NOMO-1 treated with dmso at 0.1 percent for 144 hours (cell line): ENCODE results near the gene MRGPRG.
"Not testable (repeated sequence)": the region's sequence is repeated elsewhere in the genome, so short reads cannot be mapped to it uniquely, and the experiment has no call there.

Experiments used
- DNase-seq: peaks from one replicate; lab custom pipeline; 2025; ENCODE audit not compliant: unreplicated experiment; lab: John Stamatoyannopoulos, UW

The MRGPRG gene

DNA sequence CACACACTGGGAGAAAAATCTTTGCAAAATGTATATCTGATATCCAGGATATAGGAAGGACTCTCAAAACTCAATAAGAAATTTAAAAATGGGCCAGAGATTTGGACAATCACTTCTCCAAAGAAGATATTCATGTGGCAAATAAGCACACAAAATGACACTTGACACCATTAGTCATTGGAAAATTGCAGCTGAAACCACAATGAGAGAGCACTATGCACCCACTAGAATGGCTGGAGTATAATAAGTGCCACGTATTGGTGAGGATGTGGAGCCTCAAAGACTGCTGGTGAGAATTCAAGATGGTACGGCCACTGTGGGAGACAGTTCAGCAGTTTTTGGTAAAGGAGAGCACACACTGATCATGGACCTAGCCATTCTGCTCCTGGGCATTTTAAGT is 40.7 kb downstream of the MRGPRG start:
- no peak for DNase-seq

GRCh38 chr11:3176487-3176886 is 42.1 kb downstream of the MRGPRG start:
- no peak for DNase-seq

GRCh38 chr11:3175194-3175593 is 43.4 kb downstream of the MRGPRG start:
- DNase-seq = no peak

- no peak for DNase-seq
Measured at GRCh38 chr11:3174387-3174786, 44.2 kb downstream of the MRGPRG start.

- no peak for DNase-seq
Measured at GRCh38 chr11:3173795-3174194, 44.8 kb downstream of the MRGPRG start.

- DNase-seq = no peak
Measured at GRCh38 chr11:3171931-3172560, 46.6 kb downstream of the MRGPRG start.

- DNase-seq = no peak
Measured at GRCh38 chr11:3170756-3171650, 47.6 kb downstream of the MRGPRG start.

DNA sequence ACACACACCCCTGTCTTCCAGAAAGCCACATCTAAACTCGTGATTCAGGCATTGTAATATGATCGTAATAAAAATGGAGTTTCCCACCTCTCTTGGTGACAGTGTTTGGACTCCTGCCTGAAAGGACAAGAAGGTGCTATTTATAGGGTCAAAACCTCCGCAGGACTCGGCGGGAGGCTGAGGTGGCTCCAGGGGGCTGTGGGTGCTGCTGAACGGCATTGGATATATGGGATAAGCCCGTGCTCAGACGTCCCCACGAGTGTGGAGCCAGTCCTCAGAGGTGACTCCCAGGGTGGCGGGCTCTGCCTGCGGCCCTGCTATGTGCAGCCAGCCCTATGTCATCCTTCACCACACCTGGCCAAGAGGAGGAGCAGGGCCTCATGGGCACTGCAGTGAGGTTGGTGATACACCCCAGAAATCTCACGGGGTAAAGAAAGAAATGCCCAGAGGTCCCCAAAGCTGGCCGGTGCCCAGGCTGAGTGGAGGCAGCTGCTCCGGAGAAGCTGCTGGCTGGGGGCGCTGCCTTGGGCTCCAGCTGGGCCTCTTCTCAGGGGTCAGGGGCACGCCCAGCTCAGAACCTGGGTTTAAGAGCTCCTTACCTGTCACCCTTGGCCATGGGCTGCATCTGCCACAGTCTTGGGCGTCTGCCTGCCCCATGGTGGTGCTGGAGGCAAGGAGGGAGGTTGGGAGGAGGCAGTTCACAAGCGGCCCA is 48.4 kb downstream of the MRGPRG start:
- DNase-seq = no peak

GRCh38 chr11:3169255-3170043 is 49.2 kb downstream of the MRGPRG start:
- DNase-seq = no peak

DNA sequence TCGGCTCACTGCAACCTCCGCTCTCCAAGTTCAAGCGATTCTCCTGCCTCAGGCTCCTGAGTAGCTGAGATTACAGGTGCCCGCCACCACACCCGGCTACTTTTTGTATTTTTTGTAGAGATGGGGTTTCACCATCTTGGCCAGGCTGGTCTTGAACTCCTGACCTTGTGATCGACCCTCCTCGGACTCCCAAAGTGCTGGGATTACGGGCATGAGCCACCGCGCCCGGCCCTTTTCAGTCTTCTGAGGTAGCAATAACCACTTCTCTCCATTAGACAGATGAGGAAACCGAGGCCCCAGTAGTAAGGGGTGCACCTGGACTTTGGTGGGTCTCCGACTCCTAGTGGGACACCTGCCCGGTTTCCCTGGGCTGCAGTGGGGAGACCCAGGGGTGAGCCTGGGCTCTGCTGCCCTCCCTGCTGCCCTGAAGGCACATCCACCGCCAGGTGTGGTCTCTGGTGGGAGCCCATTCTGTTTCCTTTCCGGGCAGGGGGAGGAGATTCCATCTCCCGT is 49.8 kb downstream of the MRGPRG start:
- not testable (repeated sequence) for DNase-seq
